ENCODE measurements around the gene SLCO1B1. TPM values are rescaled to one million over a fixed set of nuclear protein-coding genes. Genes with fewer than 3 reads are reported as not detected.
"Not testable (repeated sequence)": the region's sequence is repeated elsewhere in the genome, so short reads cannot be mapped to it uniquely, and the experiment has no call there.

SLCO1B1 gene, protein sequence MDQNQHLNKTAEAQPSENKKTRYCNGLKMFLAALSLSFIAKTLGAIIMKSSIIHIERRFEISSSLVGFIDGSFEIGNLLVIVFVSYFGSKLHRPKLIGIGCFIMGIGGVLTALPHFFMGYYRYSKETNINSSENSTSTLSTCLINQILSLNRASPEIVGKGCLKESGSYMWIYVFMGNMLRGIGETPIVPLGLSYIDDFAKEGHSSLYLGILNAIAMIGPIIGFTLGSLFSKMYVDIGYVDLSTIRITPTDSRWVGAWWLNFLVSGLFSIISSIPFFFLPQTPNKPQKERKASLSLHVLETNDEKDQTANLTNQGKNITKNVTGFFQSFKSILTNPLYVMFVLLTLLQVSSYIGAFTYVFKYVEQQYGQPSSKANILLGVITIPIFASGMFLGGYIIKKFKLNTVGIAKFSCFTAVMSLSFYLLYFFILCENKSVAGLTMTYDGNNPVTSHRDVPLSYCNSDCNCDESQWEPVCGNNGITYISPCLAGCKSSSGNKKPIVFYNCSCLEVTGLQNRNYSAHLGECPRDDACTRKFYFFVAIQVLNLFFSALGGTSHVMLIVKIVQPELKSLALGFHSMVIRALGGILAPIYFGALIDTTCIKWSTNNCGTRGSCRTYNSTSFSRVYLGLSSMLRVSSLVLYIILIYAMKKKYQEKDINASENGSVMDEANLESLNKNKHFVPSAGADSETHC
- not detected in 2 replicates for total RNA-seq

DNA sequence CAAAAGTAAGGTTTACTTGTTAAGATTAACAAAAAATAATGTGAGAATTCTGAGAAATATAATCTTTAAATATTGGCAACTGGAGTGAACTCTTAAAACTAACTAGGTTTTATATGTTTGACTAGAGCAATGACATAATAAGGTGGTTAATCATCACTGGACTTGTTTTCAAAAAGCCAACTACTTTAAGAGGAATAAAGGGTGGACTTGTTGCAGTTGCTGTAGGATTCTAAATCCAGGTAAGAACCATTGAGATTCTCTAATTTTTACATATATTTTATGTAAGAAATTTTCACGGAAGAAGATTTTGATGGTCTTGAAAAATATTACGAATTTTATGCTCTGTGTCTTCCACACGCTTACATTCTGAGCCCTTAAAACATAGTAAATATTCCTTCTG lies at the start of gene SLCO1B1:
TSS of gene SLCO1B1 (plus strand) at position 197 of the 400 bp plus-strand sequence. CDS start 10,381 bp downstream, outside the sequence.
- TF ChIP-seq, protein P1, sequence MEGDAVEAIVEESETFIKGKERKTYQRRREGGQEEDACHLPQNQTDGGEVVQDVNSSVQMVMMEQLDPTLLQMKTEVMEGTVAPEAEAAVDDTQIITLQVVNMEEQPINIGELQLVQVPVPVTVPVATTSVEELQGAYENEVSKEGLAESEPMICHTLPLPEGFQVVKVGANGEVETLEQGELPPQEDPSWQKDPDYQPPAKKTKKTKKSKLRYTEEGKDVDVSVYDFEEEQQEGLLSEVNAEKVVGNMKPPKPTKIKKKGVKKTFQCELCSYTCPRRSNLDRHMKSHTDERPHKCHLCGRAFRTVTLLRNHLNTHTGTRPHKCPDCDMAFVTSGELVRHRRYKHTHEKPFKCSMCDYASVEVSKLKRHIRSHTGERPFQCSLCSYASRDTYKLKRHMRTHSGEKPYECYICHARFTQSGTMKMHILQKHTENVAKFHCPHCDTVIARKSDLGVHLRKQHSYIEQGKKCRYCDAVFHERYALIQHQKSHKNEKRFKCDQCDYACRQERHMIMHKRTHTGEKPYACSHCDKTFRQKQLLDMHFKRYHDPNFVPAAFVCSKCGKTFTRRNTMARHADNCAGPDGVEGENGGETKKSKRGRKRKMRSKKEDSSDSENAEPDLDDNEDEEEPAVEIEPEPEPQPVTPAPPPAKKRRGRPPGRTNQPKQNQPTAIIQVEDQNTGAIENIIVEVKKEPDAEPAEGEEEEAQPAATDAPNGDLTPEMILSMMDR (IDR thresholded peaks at IDR 0.05; ENCODE audit: insufficient read depth, low read depth, low read length): no peak
- DNase-seq (ENCODE audit: low read depth): no peak
- no peak within 1 kb of the TSS for H3K4me3 ChIP-seq (ENCODE audit: low read depth, low read length)

DNA sequence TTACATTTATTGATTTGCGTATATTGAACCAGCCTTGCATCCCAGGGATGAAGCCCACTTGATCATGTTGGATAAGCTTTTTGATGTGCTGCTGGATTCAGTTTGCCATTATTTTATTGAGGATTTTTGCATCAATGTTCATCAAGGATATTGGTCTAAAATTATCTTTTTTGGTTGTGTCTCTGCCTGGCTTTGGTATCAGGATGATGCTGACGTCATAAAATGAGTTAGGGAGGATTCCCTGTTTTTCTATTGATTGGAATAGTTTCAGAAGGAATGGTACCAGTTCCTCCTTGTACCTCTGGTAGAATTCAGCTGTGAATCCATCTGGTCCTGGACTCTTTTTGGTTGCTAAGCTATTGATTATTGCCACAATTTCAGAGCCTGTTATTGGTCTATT lies 46.2 kb upstream of the SLCO1B1 start:
- not testable (repeated sequence) for DNase-seq (ENCODE audit: low read depth); H3K4me3 ChIP-seq (ENCODE audit: low read depth, low read length)

DNA sequence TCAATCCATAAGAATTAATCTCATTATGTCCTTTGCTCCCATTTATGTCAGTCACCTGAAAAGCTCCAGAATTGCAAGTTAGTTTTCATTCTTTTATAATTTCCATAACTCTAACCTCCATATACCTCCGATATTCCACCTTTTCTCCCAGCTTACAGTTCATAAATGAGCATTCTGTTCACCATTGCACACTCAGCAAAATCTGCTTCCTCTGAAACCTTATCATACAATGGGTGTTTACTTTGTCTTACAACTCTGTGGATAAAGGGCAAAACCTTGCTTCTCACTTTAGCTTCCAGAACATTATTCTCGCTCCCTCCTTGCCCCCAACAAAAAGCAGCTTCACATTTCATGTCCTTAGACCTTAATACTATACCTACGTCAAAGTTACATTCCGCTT lies 19.3 kb upstream of the SLCO1B1 start:
- DNase-seq (ENCODE audit: low read depth): no peak
- no peak overlapping the region for H3K4me3 ChIP-seq (ENCODE audit: low read depth, low read length)
- TF ChIP-seq, protein P1 (IDR thresholded peaks at IDR 0.05; ENCODE audit: insufficient read depth, low read depth, low read length): no peak

DNA sequence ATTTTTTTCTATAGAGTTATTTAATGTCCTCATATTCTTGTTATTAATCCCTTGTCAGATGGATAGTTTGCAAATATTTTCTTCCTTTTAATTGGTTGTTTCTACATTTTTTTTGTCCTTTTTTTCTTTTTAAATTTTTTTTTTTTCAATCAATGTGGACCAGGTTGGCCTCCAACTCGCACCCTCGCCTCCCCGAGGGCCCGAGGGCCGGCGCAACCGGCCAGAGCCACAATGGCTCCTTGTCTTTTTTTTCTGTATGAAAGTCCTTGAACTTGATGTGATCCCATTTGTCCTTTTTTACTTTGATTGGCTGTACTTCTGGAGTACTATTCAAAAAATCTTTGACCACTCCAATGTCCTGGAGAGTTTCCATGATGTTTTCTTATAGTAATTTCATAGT lies 17.7 kb upstream of the SLCO1B1 start:
- TF ChIP-seq, protein P1 (IDR thresholded peaks at IDR 0.05; ENCODE audit: insufficient read depth, low read depth, low read length): no peak
- DNase-seq (ENCODE audit: low read depth): no peak

DNA sequence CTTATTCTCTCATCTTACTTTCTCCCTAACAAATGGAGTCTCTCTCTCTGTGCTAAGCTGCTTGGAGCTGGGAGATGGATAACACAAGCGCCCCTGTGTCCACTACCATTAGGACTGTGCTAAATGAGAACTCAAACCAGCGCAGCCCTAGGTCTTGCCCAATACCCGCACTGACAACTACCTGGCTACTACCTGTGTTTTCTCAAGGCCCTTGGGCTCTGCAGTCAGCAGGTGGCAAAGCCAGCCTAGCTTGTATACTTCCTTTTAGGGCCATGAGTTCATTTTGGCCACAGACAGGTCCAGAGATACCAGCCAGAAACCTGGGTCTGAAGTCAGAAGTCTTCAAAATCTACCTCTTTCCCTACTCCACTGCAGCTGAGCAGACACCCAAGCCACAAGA lies 13.0 kb upstream of the SLCO1B1 start:
- no peak for DNase-seq (ENCODE audit: low read depth)
- TF ChIP-seq, protein P1 (IDR thresholded peaks at IDR 0.05; ENCODE audit: insufficient read depth, low read depth, low read length): no peak
- H3K4me3 ChIP-seq (ENCODE audit: low read depth, low read length): no peak overlapping the region

More for the DNA sequence above, 17.7 kb upstream of the SLCO1B1 start:
- no peak overlapping the region for H3K4me3 ChIP-seq (ENCODE audit: low read depth, low read length)

DNA sequence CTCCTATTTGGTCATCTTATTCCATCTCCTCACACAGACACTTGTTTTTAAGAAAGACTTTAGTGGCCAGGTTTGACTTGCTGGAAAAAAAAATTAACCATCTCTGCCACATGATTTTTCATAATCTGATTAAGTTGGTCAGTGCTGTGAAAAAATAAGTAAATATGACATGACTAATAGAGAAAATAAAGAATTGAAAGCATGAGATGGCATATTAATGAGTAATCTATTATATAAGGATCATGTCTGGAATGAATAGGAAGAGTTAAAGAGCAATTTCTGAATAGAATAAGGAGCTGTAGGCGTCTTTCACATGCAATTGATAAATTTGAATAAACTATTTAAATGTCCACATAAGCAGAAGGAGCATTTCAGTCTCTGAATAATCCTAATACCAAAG lies 12.2 kb upstream of the SLCO1B1 start:
- no peak overlapping the region for H3K4me3 ChIP-seq (ENCODE audit: low read depth, low read length)
- TF ChIP-seq, protein P1 (IDR thresholded peaks at IDR 0.05; ENCODE audit: insufficient read depth, low read depth, low read length): no peak
- DNase-seq (ENCODE audit: low read depth): no peak

DNA sequence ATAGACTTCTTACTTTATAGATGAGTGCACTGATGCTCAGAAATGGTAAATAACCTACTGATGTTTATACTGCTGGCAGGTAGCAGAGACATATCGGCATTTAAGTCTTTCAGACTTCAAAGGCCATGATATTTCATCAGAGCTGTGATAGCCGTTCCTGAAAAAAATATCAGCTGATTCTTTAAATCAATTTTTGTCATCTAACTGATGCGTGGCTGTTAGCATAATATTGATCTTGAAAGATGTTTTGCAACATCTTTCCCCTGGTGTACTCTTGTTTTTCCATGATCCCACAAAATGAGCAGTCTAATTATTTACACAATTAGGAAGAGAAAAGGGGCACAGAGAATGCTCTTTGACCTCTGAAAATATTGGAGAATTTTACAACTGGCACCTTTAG lies 1.6 kb upstream of the SLCO1B1 start:
- no peak overlapping the region for H3K4me3 ChIP-seq (ENCODE audit: low read depth, low read length)
- TF ChIP-seq, protein P1 (IDR thresholded peaks at IDR 0.05; ENCODE audit: insufficient read depth, low read depth, low read length): no peak
- no peak for DNase-seq (ENCODE audit: low read depth)
